Measurements from ENCODE around the gene NDFIP1. TPM values are rescaled to one million over a fixed set of nuclear protein-coding genes. Genes with fewer than 3 reads are reported as not detected.

The NDFIP1 gene
- total RNA-seq, 3 donors from 2014 or later: 45.7 to 53.2 (median 49.4) TPM

DNA sequence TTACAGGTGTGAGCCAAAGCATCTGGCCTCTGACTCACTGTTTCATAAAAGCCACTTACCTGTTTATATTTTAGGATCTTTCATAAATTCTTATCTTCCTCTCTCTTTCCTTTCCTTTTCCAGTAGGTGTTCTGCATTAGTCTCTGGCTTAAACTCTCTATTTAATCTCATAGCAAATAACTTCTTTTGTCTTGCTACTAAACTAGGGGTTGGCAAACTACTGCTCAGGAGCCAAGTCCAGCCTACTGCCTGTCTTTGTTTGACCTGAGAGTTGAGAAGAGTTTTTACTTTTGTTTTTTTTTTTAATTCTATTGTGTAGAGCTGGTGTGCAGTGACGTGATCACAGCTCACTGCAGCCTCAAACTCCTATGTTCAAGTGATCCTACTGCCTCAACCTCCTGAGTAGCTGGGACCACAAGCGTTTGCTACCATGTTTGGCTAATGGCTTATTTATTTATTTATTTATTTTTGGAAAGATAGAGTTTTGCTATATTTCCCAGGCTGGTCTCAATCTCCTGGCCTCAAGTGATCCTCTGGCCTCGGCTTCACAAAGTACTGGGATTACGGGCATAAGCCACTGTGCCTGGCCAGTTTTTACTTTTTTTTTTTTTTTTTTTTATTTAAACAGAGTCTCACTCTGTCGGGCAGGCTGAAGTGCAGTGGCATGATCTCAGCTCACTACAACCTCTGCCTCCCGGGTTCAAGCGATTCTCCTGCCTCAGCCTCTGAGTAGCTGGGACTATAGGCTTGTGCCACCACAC, 5.4 kb upstream of the NDFIP1 start:
- H3K4me1 ChIP-seq (ENCODE audit: low read depth): peaks cover 3% of the 10 kb centered on the region
- TF ChIP-seq, protein P1, sequence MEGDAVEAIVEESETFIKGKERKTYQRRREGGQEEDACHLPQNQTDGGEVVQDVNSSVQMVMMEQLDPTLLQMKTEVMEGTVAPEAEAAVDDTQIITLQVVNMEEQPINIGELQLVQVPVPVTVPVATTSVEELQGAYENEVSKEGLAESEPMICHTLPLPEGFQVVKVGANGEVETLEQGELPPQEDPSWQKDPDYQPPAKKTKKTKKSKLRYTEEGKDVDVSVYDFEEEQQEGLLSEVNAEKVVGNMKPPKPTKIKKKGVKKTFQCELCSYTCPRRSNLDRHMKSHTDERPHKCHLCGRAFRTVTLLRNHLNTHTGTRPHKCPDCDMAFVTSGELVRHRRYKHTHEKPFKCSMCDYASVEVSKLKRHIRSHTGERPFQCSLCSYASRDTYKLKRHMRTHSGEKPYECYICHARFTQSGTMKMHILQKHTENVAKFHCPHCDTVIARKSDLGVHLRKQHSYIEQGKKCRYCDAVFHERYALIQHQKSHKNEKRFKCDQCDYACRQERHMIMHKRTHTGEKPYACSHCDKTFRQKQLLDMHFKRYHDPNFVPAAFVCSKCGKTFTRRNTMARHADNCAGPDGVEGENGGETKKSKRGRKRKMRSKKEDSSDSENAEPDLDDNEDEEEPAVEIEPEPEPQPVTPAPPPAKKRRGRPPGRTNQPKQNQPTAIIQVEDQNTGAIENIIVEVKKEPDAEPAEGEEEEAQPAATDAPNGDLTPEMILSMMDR (IDR thresholded peaks at IDR 0.05): no peak
- ATAC-seq: no peak
- H3K9me3 ChIP-seq: no peaks in the 10 kb centered on the region
- intact Hi-C loops (cut with DNase I, micrococcal nuclease): no loop called here
- no peak overlapping the region for H3K4me3 ChIP-seq
- no peak for DNase-seq
- H3K36me3 ChIP-seq (ENCODE audit: low read depth): no peaks in the 10 kb centered on the region

GRCh38 chr5:142104491-142104890, 4.1 kb upstream of the NDFIP1 start:
- DNase-seq (no peak), ATAC-seq (no peak)
- intact Hi-C loops (cut with DNase I, micrococcal nuclease): no loop called here
- Histone ChIP-seq H3K4me3 (no peak overlapping the region), H3K36me3 (ENCODE audit: low read depth) (no peaks in the 10 kb centered on the region), H3K9me3 (no peaks in the 10 kb centered on the region), H3K4me1 (ENCODE audit: low read depth) (peaks cover 6% of the 10 kb centered on the region)
- TF ChIP-seq, protein P1 (IDR thresholded peaks at IDR 0.05): no peak

- no peaks in the 10 kb centered on the region for H3K36me3 ChIP-seq (ENCODE audit: low read depth)
- ATAC-seq (no peak), DNase-seq (peak in 1 of 3 donors; percentile 25)
- H3K4me1 ChIP-seq (ENCODE audit: low read depth): peaks cover 19% of the 10 kb centered on the region
- H3K9me3 ChIP-seq: no peaks in the 10 kb centered on the region
- H3K4me3 ChIP-seq: no peak overlapping the region
- intact Hi-C loops (cut with DNase I, micrococcal nuclease): no loop called here
- TF ChIP-seq, protein P1 (IDR thresholded peaks at IDR 0.05): no peak
Observed at GRCh38 chr5:142106061-142106460, 2.5 kb upstream of the NDFIP1 start.

- TF ChIP-seq, protein P1 (IDR thresholded peaks at IDR 0.05): no peak
- H3K4me1 ChIP-seq (ENCODE audit: low read depth): peaks cover 24% of the 10 kb centered on the region
- no peak for DNase-seq
- ATAC-seq: no peak
- H3K9me3 ChIP-seq: no peaks in the 10 kb centered on the region
- intact Hi-C loops (cut with DNase I, micrococcal nuclease): no loop called here
- H3K4me3 ChIP-seq: no peak overlapping the region
- no peaks in the 10 kb centered on the region for H3K36me3 ChIP-seq (ENCODE audit: low read depth)
Observed at GRCh38 chr5:142107036-142107735, 1.4 kb upstream of the NDFIP1 start.

- peaks cover 24% of the 10 kb centered on the region for H3K4me1 ChIP-seq (ENCODE audit: low read depth)
- no peaks in the 10 kb centered on the region for H3K36me3 ChIP-seq (ENCODE audit: low read depth)
- H3K4me3 ChIP-seq: no peak overlapping the region
- intact Hi-C loops (cut with DNase I, micrococcal nuclease): no loop called here
- H3K9me3 ChIP-seq: no peaks in the 10 kb centered on the region
- TF ChIP-seq, protein P1 (IDR thresholded peaks at IDR 0.05): no peak
- ATAC-seq (no peak), DNase-seq (no peak)
Observed at GRCh38 chr5:142107736-142108431, 695 bp upstream of the NDFIP1 start.

All from mucosa of descending colon (tissue), 3 donors.